Activated CD4-positive, alpha-beta T cell treated with anti-CD3 and anti-CD28 coated beads for 36 hours (primary cell): ENCODE measurements around the gene SETD3. TPM values are rescaled to one million over a fixed set of nuclear protein-coding genes. Genes with fewer than 3 reads are reported as not detected.

Experiments used
- ATAC-seq: fragments of 200-7000 bp; cut with Tn5 transposase; one replicate; pipeline ENCODE4 v1.10.0; 2021; ENCODE audit warnings: mild to moderate bottlenecking, moderate library complexity
- CTCF ChIA-PET: fragments of 350-600 bp; sonication (Branson Sonifier 250); formaldehyde crosslinking; loops from one replicate; lab custom pipeline; 2021; ENCODE audit warnings: antibody characterized with exemption; lab: Charles Lee
- POLR2A ChIA-PET: fragments of 350-600 bp; sonication (Branson Sonifier 250); formaldehyde crosslinking; loops from one replicate; lab custom pipeline; 2021; ENCODE audit warnings: antibody characterized with exemption, inconsistent platforms; lab: Charles Lee
- DNase-seq: peaks from one replicate; pipeline ENCODE4 v3.0.0-alpha.2; 2020
- H3K27ac Mint-ChIP-seq: one replicate; pipeline ENCODE4 v1.8.0; 2021; ENCODE audit warnings: mixed read lengths
- H3K27me3 Mint-ChIP-seq: one replicate; pipeline ENCODE4 v1.8.0; 2021; ENCODE audit warnings: mixed read lengths
- H3K36me3 Mint-ChIP-seq: one replicate; pipeline ENCODE4 v1.8.0; 2021; ENCODE audit warnings: low read depth, mixed read lengths
- H3K4me1 Mint-ChIP-seq: one replicate; pipeline ENCODE4 v1.8.0; 2021; ENCODE audit warnings: mixed read lengths
- H3K4me3 Mint-ChIP-seq: one replicate; pipeline ENCODE4 v1.8.0; 2021; ENCODE audit warnings: mild to moderate bottlenecking, moderate library complexity, mixed read lengths
- H3K9me3 Mint-ChIP-seq: one replicate; pipeline ENCODE4 v1.8.0; 2021; ENCODE audit warnings: low read depth, mixed read lengths
- intact Hi-C, 2 experiments: fragments of 100-400 bp; cut with DNase I in 1 of 2; cut with micrococcal nuclease in 1 of 2; formaldehyde crosslinking; loops; one replicate each; pipeline versions ENCODE4 v1.14.2 to v1.15.1; 2022 to 2024; cut with DNase I, micrococcal nuclease
- total RNA-seq, 2 experiments: library from RNA; stranded (reverse); gene quantifications; one replicate each; pipeline ENCODE4 v1.2.3, GENCODE V29; 2021

The SETD3 gene
- total RNA-seq, 2 experiments from 2014 or later, result 51.5 to 62.3 TPM

- no peak for ATAC-seq
- H3K27ac Mint-ChIP-seq, result peak overlapping the region; percentile 26
- H3K9me3 Mint-ChIP-seq, result peaks cover 3% of the 10 kb centered on the region
- no peak overlapping the region for H3K4me3 Mint-ChIP-seq
- peaks cover 44% of the 10 kb centered on the region for H3K36me3 Mint-ChIP-seq
- intact Hi-C loops, result no loop called here
- H3K27me3 Mint-ChIP-seq, result no peaks in the 10 kb centered on the region
- DNase-seq, result no peak
- CTCF ChIA-PET, result interaction anchor here (0.8 to 4.2 kb wide), 3 partner anchors 10 to 15 kb away, joined by 3 to 24 read pairs (median 5); no protein-coding TSS in a partner anchor
- H3K4me1 Mint-ChIP-seq, result peaks cover 13% of the 10 kb centered on the region
- POLR2A ChIA-PET, result no interaction called here
Observed at GRCh38 chr14:99427632-99428300, 52.9 kb downstream of the SETD3 start.

GRCh38 chr14:99426813-99427346 lies 53.8 kb downstream of the SETD3 start:
- Mint-ChIP-seq H3K4me3 (no peak overlapping the region), H3K27me3 (no peaks in the 10 kb centered on the region), H3K4me1 (peaks cover 13% of the 10 kb centered on the region), H3K36me3 (peaks cover 40% of the 10 kb centered on the region), H3K9me3 (peaks cover 3% of the 10 kb centered on the region), H3K27ac (no peak overlapping the region)
- ATAC-seq (no peak), DNase-seq (no peak)
- intact Hi-C loops, result no loop called here
- CTCF ChIA-PET, result interaction anchor here (0.8 to 4.2 kb wide), 3 partner anchors 10 to 16 kb away, joined by 3 to 24 read pairs (median 5); no protein-coding TSS in a partner anchor
- POLR2A ChIA-PET, result no interaction called here

DNA sequence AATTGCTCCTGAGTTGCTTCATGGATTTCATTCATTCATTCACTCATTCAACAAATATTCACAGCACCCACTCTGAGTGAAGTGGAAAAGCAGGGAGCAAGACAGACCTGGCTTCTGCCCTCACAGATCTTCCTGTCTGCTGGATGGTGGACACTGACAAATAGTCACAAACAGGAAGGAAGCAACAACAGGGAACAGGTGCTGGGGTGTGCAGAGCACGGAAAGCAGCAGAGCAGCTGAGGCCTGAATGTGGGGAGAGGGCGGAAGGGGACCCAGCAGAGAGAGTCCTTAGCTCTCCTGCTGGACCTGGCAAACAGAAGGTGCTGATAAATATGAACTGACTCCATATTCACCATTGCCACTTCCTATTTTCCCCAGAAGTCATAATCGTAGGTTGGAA lies 54.4 kb downstream of the SETD3 start:
- Mint-ChIP-seq H3K27me3 (no peaks in the 10 kb centered on the region), H3K4me3 (no peak overlapping the region), H3K27ac (peak overlapping the region; percentile 52), H3K4me1 (peaks cover 13% of the 10 kb centered on the region), H3K36me3 (peaks cover 40% of the 10 kb centered on the region), H3K9me3 (peaks cover 3% of the 10 kb centered on the region)
- intact Hi-C loops, result no loop called here
- ATAC-seq, result no peak
- DNase-seq, result no peak
- ChIA-PET CTCF (interaction anchor here (1.0 to 4.2 kb wide), 4 partner anchors 9 to 10 kb away, joined by 3 to 24 read pairs (median 4); no protein-coding TSS in a partner anchor), POLR2A (no interaction called here)

GRCh38 chr14:99425272-99425681 lies 55.4 kb downstream of the SETD3 start:
- ChIA-PET POLR2A (no interaction called here), CTCF (interaction anchor here (1.1 to 4.2 kb wide), 4 partner anchors 9 to 125 kb away, joined by 3 to 24 read pairs (median 4); no protein-coding TSS in a partner anchor)
- intact Hi-C loops, result no loop called here
- Mint-ChIP-seq H3K9me3 (peaks cover 3% of the 10 kb centered on the region), H3K36me3 (peaks cover 30% of the 10 kb centered on the region), H3K27ac (no peak overlapping the region), H3K27me3 (no peaks in the 10 kb centered on the region), H3K4me1 (peaks cover 10% of the 10 kb centered on the region), H3K4me3 (no peak overlapping the region)
- ATAC-seq, result no peak
- DNase-seq, result no peak

- no peak overlapping the region for H3K27ac Mint-ChIP-seq
- peaks cover 3% of the 10 kb centered on the region for H3K9me3 Mint-ChIP-seq
- no peaks in the 10 kb centered on the region for H3K27me3 Mint-ChIP-seq
- ChIA-PET POLR2A (no interaction called here), CTCF (interaction anchor here (0.9 to 4.2 kb wide), 2 partner anchors 8 to 26 kb away, joined by 3 to 24 read pairs; no protein-coding TSS in a partner anchor)
- peaks cover 24% of the 10 kb centered on the region for H3K36me3 Mint-ChIP-seq
- H3K4me1 Mint-ChIP-seq, result peaks cover 10% of the 10 kb centered on the region
- no peak overlapping the region for H3K4me3 Mint-ChIP-seq
- no peak for DNase-seq
- no peak for ATAC-seq
- intact Hi-C loops, result no loop called here
Observed at GRCh38 chr14:99424306-99424877, 56.3 kb downstream of the SETD3 start.

GRCh38 chr14:99423434-99423833 lies 57.2 kb downstream of the SETD3 start:
- Mint-ChIP-seq H3K27ac (no peak overlapping the region), H3K27me3 (no peaks in the 10 kb centered on the region), H3K4me3 (no peak overlapping the region), H3K4me1 (peaks cover 12% of the 10 kb centered on the region), H3K9me3 (no peaks in the 10 kb centered on the region), H3K36me3 (peaks cover 14% of the 10 kb centered on the region)
- CTCF ChIA-PET, result interaction anchor here (0.9 kb wide), 1 partner anchor 27 kb away, joined by 3 read pairs; no protein-coding TSS in a partner anchor
- DNase-seq, result no peak
- ATAC-seq, result no peak
- POLR2A ChIA-PET, result no interaction called here
- intact Hi-C loops, result no loop called here

DNA sequence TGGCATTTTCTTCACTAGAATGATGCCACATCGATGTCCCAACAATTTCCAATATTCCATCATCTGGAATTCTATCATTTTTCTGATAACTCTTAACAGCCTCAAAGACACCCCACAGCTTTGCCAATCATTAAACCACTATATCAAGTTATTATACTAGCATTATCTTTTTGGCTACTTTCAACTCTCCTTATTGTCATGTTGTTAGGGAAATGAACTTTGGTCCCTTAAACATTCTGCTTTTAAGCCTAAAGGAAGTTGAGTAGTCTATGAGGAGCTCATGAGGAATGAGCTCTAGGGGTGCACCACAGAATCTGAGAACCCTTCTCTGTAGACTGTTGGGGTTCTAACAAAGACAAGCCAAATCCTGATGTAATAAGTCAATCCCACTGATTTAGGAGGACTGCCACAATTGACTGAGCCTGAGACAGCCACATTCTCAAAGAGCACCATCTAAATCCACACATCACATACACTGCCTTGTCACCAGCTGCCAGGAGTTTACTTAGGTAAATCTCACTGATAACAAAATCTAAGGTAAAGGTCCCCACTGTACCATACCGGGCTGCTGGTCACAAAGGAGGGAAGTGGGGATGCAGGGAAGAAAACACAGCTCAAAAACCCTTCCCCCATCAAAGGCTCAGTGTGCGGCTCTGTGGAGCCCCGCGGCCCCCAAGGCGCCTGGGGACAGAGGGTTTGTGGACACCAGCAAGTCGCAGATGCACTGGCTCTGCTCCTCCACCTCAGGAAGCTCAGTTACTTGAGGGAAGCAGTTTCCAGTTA lies 58.2 kb downstream of the SETD3 start:
- no peak for DNase-seq
- Mint-ChIP-seq H3K4me3 (no peak overlapping the region), H3K27ac (no peak overlapping the region), H3K4me1 (peaks cover 11% of the 10 kb centered on the region), H3K36me3 (peaks cover 4% of the 10 kb centered on the region), H3K9me3 (no peaks in the 10 kb centered on the region), H3K27me3 (no peaks in the 10 kb centered on the region)
- no peak for ATAC-seq
- CTCF ChIA-PET, result no interaction called here
- POLR2A ChIA-PET, result interaction anchor here (0.7 kb wide), 1 partner anchor 37 kb away, joined by 3 read pairs; no protein-coding TSS in a partner anchor
- intact Hi-C loops, result no loop called here

- intact Hi-C loops, result no loop called here
- DNase-seq (no peak), ATAC-seq (no peak)
- Mint-ChIP-seq H3K4me3 (no peak overlapping the region), H3K27me3 (no peaks in the 10 kb centered on the region), H3K27ac (peak overlapping the region; percentile 56), H3K4me1 (peaks cover 8% of the 10 kb centered on the region), H3K9me3 (no peaks in the 10 kb centered on the region), H3K36me3 (no peaks in the 10 kb centered on the region)
- POLR2A ChIA-PET, result no interaction called here
- CTCF ChIA-PET, result interaction anchor here (0.6 kb wide), 1 partner anchor 26 kb away, joined by 3 read pairs; no protein-coding TSS in a partner anchor
Observed at GRCh38 chr14:99420711-99421110, 59.9 kb downstream of the SETD3 start.

DNA sequence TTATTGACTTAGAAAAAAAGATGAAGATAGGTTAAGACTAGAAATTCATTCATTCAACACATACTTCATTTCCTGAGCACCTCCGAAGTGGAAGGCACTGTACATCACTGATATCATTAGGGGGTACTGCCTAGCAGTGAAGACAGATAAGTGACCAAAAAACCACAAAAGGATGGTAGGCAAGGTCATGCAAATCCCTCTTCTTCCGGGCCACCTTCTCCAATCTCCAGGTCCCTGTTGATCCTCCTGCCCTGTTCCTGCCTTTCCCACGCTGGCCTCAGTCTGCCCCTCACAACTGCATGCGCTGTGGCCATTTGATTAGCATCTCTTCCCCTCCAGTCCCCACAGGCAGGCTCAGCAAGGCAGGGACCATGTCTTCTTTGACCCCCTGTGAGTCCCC lies 60.8 kb downstream of the SETD3 start:
- Mint-ChIP-seq H3K36me3 (no peaks in the 10 kb centered on the region), H3K9me3 (no peaks in the 10 kb centered on the region), H3K27me3 (no peaks in the 10 kb centered on the region), H3K27ac (no peak overlapping the region), H3K4me1 (peaks cover 12% of the 10 kb centered on the region), H3K4me3 (no peak overlapping the region)
- intact Hi-C loops, result loop anchor here (5.0 kb wide), 2 partner anchors 148 to 1443 kb away; partner anchors contain the start of gene BCL11B (in 1 of the 2)
- CTCF ChIA-PET, result no interaction called here
- ATAC-seq (no peak), DNase-seq (no peak)
- POLR2A ChIA-PET, result interaction anchor here (0.6 to 0.7 kb wide), 2 partner anchors 151 to 177 kb away, joined by 3 read pairs; no protein-coding TSS in a partner anchor

GRCh38 chr14:99418242-99418641 lies 62.4 kb downstream of the SETD3 start:
- peak overlapping the region; percentile 21 for H3K27ac Mint-ChIP-seq
- peaks cover 15% of the 10 kb centered on the region for H3K4me1 Mint-ChIP-seq
- CTCF ChIA-PET, result interaction anchor here (1.0 to 9.5 kb wide), 4 partner anchors 12 to 157 kb away, joined by 3 to 182 read pairs (median 4); no protein-coding TSS in a partner anchor
- no peak for DNase-seq
- POLR2A ChIA-PET, result no interaction called here
- peaks cover 2% of the 10 kb centered on the region for H3K36me3 Mint-ChIP-seq
- no peak overlapping the region for H3K4me3 Mint-ChIP-seq
- H3K27me3 Mint-ChIP-seq, result no peaks in the 10 kb centered on the region
- no peak for ATAC-seq
- intact Hi-C loops, result loop anchor here (5.0 kb wide), 2 partner anchors 146 to 1441 kb away; partner anchors contain the start of gene BCL11B (in 1 of the 2)
- no peaks in the 10 kb centered on the region for H3K9me3 Mint-ChIP-seq
